Left forelimb (tissue), 1 donor: ENCODE data around the gene ARID3A.
"Not testable (repeated sequence)": the region's sequence is repeated elsewhere in the genome, so short reads cannot be mapped to it uniquely, and the experiment has no call there.

Source experiments
- DNase-seq: peaks from one replicate; pipeline ENCODE4 v3.0.0-alpha.2; 2018; ENCODE audit warnings: low spot score

Gene ARID3A

GRCh38 chr19:1017906-1018305 lies 92.1 kb downstream of the ARID3A start:
- no peak for DNase-seq

- DNase-seq, result no peak
These were observed 92.6 kb downstream of the ARID3A start for GRCh38 chr19:1018393-1018792.

- no peak for DNase-seq
These were observed 93.2 kb downstream of the ARID3A start for GRCh38 chr19:1018932-1019615.

- DNase-seq, result no peak
These were observed 93.8 kb downstream of the ARID3A start for GRCh38 chr19:1019616-1019961.

- no peak for DNase-seq
These were observed 94.4 kb downstream of the ARID3A start for GRCh38 chr19:1019980-1020867.

- peak; percentile 98 for DNase-seq
These were observed 95.1 kb downstream of the ARID3A start, which contains the start of gene TMEM259 for GRCh38 chr19:1020868-1021425. TMEM259 (minus strand) TSS chr19:1021123; CDS start chr19:1020996, 127 bp downstream.

GRCh38 chr19:1023883-1024188 lies 98.0 kb downstream of the ARID3A start:
- not testable (repeated sequence) for DNase-seq

GRCh38 chr19:1025080-1025479 lies 99.2 kb downstream of the ARID3A start:
- DNase-seq, result not testable (repeated sequence)
